ENCODE results near the gene MEGF11. TPM values are rescaled to one million over a fixed set of nuclear protein-coding genes. Genes with fewer than 3 reads are reported as not detected.
A peak's percentile ranks its signal among the peaks of the same experiment; 100 is the strongest.

MEGF11 gene
- total RNA-seq, 1 donor from 2014 or later: not detected

- Histone ChIP-seq H3K36me3 (ENCODE audit: control insufficient read depth, insufficient read depth, low read length) (no peaks in the 10 kb centered on the region), H3K27me3 (ENCODE audit: control insufficient read depth, insufficient read depth, low read length) (no peaks in the 10 kb centered on the region), H3K4me3 (ENCODE audit: low read depth, low read length) (no peak overlapping the region)
- FAIRE-seq: no peak
- no peak for DNase-seq (ENCODE audit: low read depth)
- TF ChIP-seq CTCF (IDR thresholded peaks at IDR 0.05; ENCODE audit: insufficient read depth, low read length, severe bottlenecking): no peak
These were observed 311.1 kb downstream of the MEGF11 start for GRCh38 chr15:65942436-65942835.

GRCh38 chr15:65940618-65940909 lies 313.0 kb downstream of the MEGF11 start:
- H3K4me3 ChIP-seq (ENCODE audit: low read depth, low read length): no peak overlapping the region
- no peak for TF ChIP-seq CTCF (IDR thresholded peaks at IDR 0.05; ENCODE audit: insufficient read depth, low read length, severe bottlenecking)
- DNase-seq (ENCODE audit: low read depth) (peak; percentile 71), FAIRE-seq (no peak)
- H3K27me3 ChIP-seq (ENCODE audit: control insufficient read depth, insufficient read depth, low read length): no peaks in the 10 kb centered on the region
- no peaks in the 10 kb centered on the region for H3K36me3 ChIP-seq (ENCODE audit: control insufficient read depth, insufficient read depth, low read length)

- Histone ChIP-seq H3K4me3 (ENCODE audit: low read depth, low read length) (no peak overlapping the region), H3K36me3 (ENCODE audit: control insufficient read depth, insufficient read depth, low read length) (no peaks in the 10 kb centered on the region), H3K27me3 (ENCODE audit: control insufficient read depth, insufficient read depth, low read length) (no peaks in the 10 kb centered on the region)
- DNase-seq (ENCODE audit: low read depth): peak; percentile 97
- peak; percentile 62 for FAIRE-seq
- no peak for TF ChIP-seq CTCF (IDR thresholded peaks at IDR 0.05; ENCODE audit: insufficient read depth, low read length, severe bottlenecking)
These were observed 313.5 kb downstream of the MEGF11 start for GRCh38 chr15:65939901-65940617.

- FAIRE-seq (no peak), DNase-seq (ENCODE audit: low read depth) (no peak)
- TF ChIP-seq CTCF (IDR thresholded peaks at IDR 0.05; ENCODE audit: insufficient read depth, low read length, severe bottlenecking): no peak
- Histone ChIP-seq H3K36me3 (ENCODE audit: control insufficient read depth, insufficient read depth, low read length) (no peaks in the 10 kb centered on the region), H3K27me3 (ENCODE audit: control insufficient read depth, insufficient read depth, low read length) (no peaks in the 10 kb centered on the region), H3K4me3 (ENCODE audit: low read depth, low read length) (no peak overlapping the region)
These were observed 314.9 kb downstream of the MEGF11 start for GRCh38 chr15:65938604-65939003.

GRCh38 chr15:65937476-65937875 lies 316.1 kb downstream of the MEGF11 start:
- FAIRE-seq (no peak), DNase-seq (ENCODE audit: low read depth) (peak; percentile 19)
- no peaks in the 10 kb centered on the region for H3K36me3 ChIP-seq (ENCODE audit: control insufficient read depth, insufficient read depth, low read length)
- no peaks in the 10 kb centered on the region for H3K27me3 ChIP-seq (ENCODE audit: control insufficient read depth, insufficient read depth, low read length)
- no peak for TF ChIP-seq CTCF (IDR thresholded peaks at IDR 0.05; ENCODE audit: insufficient read depth, low read length, severe bottlenecking)
- H3K4me3 ChIP-seq (ENCODE audit: low read depth, low read length): no peak overlapping the region

- FAIRE-seq (no peak), DNase-seq (ENCODE audit: low read depth) (no peak)
- Histone ChIP-seq H3K27me3 (ENCODE audit: control insufficient read depth, insufficient read depth, low read length) (no peaks in the 10 kb centered on the region), H3K4me3 (ENCODE audit: low read depth, low read length) (no peak overlapping the region), H3K36me3 (ENCODE audit: control insufficient read depth, insufficient read depth, low read length) (no peaks in the 10 kb centered on the region)
- TF ChIP-seq CTCF (IDR thresholded peaks at IDR 0.05; ENCODE audit: insufficient read depth, low read length, severe bottlenecking): no peak
These were observed 316.5 kb downstream of the MEGF11 start for GRCh38 chr15:65937054-65937453.
